GM21360 (cell line): Measurements from ENCODE around the gene OPN4.

ENCODE experiments used
- ATAC-seq: cut with Tn5 transposase; IDR thresholded peaks from one replicate; pipeline ENCODE4 v1.9.1; 2021; ENCODE audit warnings: mild to moderate bottlenecking, moderate library complexity; ENCODE audit not compliant: unreplicated experiment

Gene OPN4

GRCh38 chr10:86715836-86716235 lies 61.5 kb downstream of the OPN4 start:
- no peak for ATAC-seq
